Melanocyte of skin (primary cell): ENCODE results near the gene EMC8. TPM values are rescaled to one million over a fixed set of nuclear protein-coding genes. Genes with fewer than 3 reads are reported as not detected.

Experiments used
- small RNA-seq, 2 donors: library from RNA; depleted of rRNA; stranded (forward); fragments of <200 nt; gene quantifications; one replicate each; pipeline ENCODE3, GENCODE V24; 2012
- total RNA-seq, 2 donors: library from RNA; depleted of rRNA; stranded (reverse); fragments of >200 nt; gene quantifications; 2 replicates each; pipeline ENCODE4 v1.2.3, GENCODE V29; 2012

EMC8 gene
- total RNA-seq, result 10 to 100 TPM; 32.7 to 44.3 TPM

GRCh38 chr16:85799497-85800320, at the start of gene EMC8, which contains the start of gene COX4I1:
TSS of gene EMC8 (minus strand) at chr16:85799544. CDS start at chr16:85799295, 249 bp downstream.
TSS of gene COX4I1 (plus strand) at chr16:85799695. CDS start at chr16:85801206, 1,511 bp downstream.

GRCh38 chr16:85750827-85751697, 48.3 kb downstream of the EMC8 start, which contains the start of gene C16orf74:
TSS of gene C16orf74 (minus strand) at chr16:85751096. CDS start at chr16:85735217, 15,879 bp downstream.

Small RNA genes within 50 kb of the gene (small RNA-seq; reads per million reads assigned to genes)
- 0 reads per million in 2 donors for gene RNU1-103P

Other genes starting within 250 kb of the EMC8 start
- gene GSE1, start 186.2 kb downstream of the EMC8 start, total RNA-seq, result 10 to 100 TPM; 11.4 to 16.0 TPM
- gene GINS2, start 110.6 kb downstream of the EMC8 start, total RNA-seq, result 10 to 100 TPM in 1 of 2 donors, 1 to 10 TPM in 1; 5.5 to 25.6 TPM
- gene C16orf74, start 48.4 kb downstream of the EMC8 start, total RNA-seq, result 1 to 10 TPM; 1.0 to 7.3 TPM
- 100 to 1,000 TPM; 243 to 269 TPM for gene COX4I1, start 151 bp upstream of the EMC8 start, total RNA-seq
- gene IRF8, start 99.6 kb upstream of the EMC8 start, total RNA-seq, result not detected